Stimulated activated CD8-positive, alpha-beta memory T cell treated with anti-CD3 and anti-CD28 coated beads, Interleukin-4, amount 100 ng/mL, for 4 hours (primary cell): ENCODE results near the gene TK2.
A peak's percentile ranks its signal among the peaks of the same experiment; 100 is the strongest.

Experiments used
- DNase-seq, 2 donors: peaks; one replicate each; pipeline ENCODE4 v3.0.0-alpha.2; 2020; ENCODE audit warnings: low read depth in 2 of 2, low spot score in 1 of 2

Gene TK2

DNA sequence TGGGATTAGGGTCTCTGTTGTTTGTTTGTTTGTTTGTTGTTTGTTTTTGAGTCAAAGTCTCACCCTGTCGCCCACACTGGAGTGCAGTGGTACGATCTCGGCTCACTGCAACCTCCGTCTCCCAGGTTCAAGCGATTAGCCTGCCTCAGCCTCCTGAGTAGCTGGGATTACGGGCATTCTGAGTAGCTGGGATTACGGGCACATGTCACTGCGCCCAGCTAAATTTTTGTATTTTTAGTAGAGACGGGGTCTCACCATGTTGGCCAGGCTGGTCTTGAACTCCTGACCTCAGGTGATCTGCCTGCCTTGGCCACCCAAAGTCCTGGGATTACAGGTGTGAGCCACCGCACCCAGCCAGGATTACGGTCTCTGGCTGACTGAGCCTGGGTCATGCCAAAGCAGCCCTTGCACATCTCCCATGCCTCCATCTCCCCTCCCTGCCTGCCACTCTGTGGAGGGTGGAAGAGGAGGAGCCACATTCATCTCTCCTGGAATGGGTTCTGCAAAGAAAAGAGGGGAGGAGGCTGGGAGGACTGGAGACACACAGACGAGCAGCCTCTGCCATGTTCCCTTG lies 63.6 kb downstream of the TK2 start:
- no peak for DNase-seq

DNA sequence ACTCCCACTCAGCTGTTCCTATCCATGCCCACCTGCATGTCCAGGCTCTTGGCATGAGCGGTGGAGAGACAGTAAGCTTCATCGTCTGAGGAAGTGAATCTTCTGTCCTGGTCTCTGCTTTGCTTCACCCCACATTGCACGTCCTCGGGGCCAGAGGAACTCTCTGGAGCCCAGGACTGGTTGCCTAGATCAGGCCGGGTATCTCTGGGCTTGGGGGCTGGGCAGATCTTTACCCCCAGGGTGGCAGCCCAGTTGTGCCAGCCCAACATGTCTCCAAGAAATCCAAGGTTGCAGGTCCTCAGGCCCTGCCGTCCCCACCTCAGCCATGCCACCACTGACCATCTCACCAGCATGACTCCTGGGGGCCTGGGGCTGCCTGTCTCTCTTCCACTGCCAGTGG lies 64.5 kb downstream of the TK2 start:
- no peak for DNase-seq

- DNase-seq = no peak
Measured at GRCh38 chr16:66484453-66485213, 65.3 kb downstream of the TK2 start.

DNA sequence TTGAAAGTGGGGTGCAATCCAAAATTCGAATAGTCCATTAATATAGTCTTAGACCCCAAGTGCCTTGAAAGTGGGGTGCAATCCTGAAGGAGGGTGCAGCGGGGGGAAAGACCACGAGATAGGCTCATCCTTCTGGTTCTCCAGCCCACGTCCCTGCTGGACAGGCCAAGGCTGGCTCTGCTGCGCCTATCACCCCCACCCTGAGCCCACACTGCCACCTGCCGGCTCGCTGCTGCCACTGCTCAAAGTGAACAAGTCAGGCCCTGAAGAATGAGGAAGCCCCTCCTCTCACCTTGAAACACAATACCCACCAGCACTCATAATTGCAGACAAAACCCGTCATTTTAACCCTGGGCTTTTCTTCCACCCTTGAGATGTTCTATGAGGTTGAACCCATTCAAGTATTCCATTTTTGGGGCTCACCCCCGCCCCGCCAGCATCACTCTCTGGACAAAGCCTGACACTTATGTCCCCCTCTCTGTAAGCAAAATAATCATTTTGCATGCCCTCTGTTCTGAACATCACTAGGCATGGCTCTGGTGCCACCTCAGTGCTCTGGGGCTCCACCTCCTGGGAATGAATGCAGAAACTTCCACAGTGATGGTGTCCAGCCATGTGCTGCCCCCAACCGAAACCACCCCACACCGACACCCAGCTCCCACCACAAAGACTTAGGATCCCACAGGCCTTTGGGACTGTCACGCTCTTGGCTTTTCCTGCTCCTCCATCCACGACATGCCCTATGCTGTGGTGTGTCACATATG lies 66.1 kb downstream of the TK2 start:
- DNase-seq = peak; percentile 46 to 49

DNA sequence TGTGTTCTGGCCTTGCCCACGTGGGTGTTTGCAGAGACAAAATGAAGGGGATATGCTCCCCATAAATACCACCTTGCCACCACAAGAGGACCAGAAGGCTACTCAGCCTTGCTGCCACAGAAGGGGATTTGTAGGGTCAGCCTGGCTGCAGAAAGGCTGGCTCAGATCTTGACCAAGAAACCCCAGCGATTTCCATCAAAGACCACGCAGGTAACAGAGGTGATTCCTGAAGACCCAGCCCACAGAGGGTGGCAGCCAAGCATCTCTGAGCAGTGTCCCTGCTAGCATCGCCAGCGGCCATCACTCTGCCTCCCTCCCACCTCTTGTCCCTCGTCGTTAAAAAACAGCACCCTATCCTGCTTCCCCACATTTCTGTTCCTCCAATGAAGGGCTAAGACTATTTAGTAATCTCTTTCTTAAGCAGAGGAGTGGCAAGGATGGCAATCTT lies 68.0 kb downstream of the TK2 start:
- no peak for DNase-seq

DNA sequence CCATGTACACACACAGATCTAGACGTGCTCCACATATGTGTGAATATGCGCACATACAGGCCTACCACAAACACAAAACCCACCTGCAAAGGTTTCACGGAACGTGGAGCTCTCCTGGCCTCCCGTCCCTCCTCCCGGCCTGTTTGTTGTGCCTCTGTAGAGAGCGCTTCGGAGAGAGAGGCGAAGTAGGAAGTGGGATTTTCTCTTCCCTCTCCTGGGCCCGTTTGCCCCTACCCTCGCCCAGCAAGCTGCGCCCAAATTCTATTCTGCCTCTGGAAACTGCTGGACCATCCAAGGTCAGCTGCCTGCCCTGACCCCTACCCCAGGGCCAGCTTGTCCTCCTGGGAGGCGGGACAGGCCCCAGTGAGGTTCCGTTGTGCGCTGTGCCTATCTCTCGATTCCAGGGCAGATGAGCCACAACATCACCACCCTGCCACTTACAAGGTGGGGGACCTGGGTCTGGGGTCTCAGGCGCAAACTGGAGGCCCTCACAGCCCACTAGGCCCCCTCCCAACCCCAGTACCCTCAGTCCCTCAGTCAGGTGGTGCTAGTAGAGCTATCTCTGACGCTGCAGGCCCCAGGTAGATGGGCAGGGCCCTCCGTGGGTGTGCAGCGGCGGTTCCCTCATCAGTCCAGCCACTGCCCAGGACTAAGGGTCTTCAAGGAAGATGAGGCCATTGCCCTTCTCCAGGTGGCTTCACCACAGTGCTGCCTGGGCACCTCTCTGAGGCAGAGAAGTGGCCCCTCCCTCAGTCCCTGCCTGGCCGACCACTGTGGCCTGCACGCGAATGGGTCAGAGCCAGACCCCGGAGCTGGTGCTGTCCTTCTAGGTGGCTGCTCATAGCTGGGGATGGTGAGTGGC lies 68.6 kb downstream of the TK2 start:
- DNase-seq = no peak

DNA sequence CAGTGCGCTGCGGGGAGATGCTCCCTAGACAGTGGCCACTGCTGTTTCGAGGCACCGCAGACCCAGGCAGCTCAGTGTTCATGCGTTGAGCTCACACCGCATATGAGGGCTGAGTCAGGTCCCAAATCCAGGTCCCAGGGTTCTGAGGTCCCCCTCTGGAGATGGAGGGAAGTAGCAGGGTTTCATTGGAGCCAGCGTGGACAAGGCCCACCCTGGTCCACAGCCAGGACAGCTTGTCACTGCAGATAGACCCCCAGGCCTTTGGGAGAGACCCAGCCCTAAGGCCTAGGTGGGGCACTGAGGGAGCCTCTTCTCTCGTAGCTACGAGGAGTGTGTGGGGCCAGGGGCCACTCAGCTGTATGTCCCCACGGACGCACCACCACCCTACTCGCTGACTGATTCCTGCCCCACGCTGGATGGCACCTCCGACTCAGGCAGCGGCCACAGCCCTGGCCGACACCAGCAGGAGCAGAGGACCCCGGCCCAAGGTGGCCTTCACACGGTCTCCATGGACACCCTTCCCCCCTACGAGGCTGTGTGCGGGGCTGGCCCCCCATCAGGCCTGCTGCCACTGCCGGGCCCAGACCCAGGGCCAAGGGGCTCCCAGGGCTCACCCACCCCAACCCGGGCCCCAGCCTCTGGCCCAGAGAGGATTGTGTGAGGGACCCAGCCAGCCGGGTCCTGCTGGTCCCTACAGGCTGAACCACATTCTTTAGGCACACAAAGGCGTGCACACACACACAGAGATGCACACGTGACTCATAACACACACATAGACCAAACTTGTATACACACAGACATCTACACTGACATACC lies 69.4 kb downstream of the TK2 start:
- DNase-seq = no peak

DNA sequence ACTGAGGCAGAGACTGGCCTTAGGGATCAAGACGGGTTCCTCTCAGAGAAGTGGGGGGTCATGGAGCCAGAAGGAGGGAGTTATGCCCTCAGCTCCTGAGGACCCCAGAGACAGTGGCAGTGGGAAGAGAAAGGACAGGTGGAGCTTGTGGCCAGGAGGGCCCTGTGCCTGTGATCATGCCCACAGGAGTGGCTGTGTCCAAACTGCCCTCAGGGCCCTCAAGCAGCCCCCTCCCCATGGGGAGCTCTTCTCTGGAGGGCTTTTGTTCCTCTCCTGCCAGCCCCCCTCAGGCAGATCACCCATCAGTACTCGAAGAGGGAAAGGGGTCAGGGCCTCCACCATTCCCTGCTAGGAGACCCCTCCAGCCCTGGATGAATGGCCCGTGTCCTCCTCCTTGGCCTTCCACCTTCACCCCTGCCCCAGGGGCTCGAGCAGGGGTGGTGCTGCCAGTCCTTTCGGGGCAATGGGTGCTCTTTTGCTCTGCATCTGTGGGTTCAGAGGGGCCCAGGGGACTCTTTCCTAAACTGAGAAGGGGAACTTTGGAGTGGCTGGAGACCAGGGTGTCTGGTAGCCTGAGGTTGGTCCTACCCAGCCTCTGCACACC lies 70.2 kb downstream of the TK2 start:
- no peak for DNase-seq

GRCh38 chr16:66478733-66479511 lies 71.0 kb downstream of the TK2 start:
- peak; percentile 65 to 71 for DNase-seq

- DNase-seq = no peak
Measured at GRCh38 chr16:66477028-66477515, 72.8 kb downstream of the TK2 start.

GRCh38 chr16:66476328-66477027 lies 73.4 kb downstream of the TK2 start:
- no peak for DNase-seq

DNA sequence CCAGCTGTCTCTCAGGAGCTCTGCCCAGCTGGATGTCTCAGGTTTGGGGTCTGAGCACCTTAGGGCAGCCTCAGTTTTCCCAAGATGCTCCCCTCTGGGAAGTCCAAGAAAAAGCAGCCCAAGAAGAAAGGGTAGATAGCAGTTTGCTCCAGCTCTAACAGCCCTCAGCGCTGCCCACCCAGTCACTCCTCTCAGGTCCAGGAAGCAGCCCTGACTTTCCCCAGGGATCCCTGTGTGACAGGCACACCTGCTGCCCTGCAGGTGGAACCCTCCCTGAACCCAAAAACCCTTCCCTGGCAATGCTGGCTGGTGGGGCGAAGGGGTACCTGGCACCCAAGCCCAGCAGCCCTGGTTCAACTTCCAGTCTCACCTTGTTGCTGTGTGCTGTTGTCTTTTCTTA lies 74.7 kb downstream of the TK2 start:
- no peak for DNase-seq

DNA sequence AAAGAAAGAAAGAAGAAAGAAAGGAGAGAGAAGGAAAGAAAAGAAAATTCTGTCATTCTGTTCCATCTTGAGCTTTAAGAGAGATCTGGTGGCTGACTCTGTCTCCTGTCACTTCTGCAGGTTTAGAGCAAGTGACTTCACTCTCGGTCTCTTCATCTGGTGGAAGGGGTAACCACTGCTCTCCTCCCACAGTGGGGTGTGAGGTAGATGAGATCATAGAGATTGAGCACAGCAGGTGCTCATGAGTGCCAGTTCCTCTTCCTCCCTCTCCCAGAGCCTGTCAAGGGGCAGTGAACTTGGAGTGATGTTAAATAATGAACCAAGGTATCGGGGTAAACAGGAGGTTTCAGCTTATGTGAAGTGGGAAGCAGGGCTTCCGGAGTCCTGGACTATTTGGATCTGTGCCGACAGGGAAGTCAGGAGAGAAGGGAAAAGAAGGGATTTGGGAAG lies 75.1 kb downstream of the TK2 start:
- DNase-seq = peak; percentile 15 to 33

GRCh38 chr16:66473654-66474519 lies 76.0 kb downstream of the TK2 start:
- no peak for DNase-seq

- no peak for DNase-seq
Measured at GRCh38 chr16:66473051-66473571, 76.8 kb downstream of the TK2 start.

- no peak for DNase-seq
Measured at GRCh38 chr16:66471716-66472393, 78.1 kb downstream of the TK2 start.

DNA sequence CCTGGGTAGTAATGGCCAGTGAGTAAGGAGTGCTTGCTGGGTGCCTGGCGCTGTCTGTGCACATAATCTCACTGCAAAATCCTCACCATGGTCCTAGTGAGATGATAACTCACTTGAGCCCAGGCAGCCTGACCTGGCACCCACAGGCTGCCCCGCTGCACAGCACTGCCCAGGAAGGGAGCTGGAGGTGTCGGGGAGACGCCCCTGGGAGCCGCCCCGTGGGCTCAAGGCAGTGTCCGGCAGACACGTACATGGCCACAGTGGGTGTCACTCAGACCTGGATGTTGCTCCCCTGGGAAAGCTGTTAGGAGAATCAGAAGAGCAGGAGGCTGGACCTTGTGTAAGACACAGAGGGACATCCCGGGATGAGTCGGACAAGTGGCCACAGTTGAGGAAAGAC lies 78.7 kb downstream of the TK2 start:
- DNase-seq = no peak
